ENCODE results near the gene MIF4GD. TPM values are rescaled to one million over a fixed set of nuclear protein-coding genes. Genes with fewer than 3 reads are reported as not detected.

The MIF4GD gene
- total and polyA plus RNA-seq, 9 of the 15 experiments (the other 6 are each of a cell fraction or from before 2014, with no cell fraction given): 11.8 to 63.8 (median 28.1) TPM

DNA sequence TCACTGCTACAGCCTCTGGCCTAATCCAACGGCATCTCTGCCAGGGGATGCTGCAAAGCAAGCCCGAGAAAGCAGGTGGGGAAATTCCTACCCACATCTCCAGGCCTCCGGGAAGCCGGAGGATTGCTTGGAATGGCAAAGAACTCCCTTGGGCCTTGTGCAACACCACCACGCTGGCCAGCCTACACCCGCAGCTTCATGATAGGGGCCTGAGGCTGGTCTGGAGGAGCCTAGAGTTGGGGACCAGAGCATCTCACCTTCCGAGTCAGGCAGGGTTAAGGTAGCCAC, 29.9 kb downstream of the MIF4GD start:
- no TSS peak for BruUV-seq (replicated peaks)
- Histone ChIP-seq H3K36me3 (ENCODE audit: control insufficient read depth, insufficient read depth, low read length) (peaks cover 98% of the 10 kb centered on the region), H2AFZ (ENCODE audit: low read depth, low read length) (no peak overlapping the region), H3K9ac (ENCODE audit: insufficient read depth in 1 of 2, low read depth in 2 of 2, low read length in 2 of 2) (peak overlapping the region; percentile 16 to 38; a peak in 2 of 4 replicates), H3K9me3 (replicated peaks; ENCODE audit: control insufficient read depth, insufficient read depth, low read depth, low read length) (no peaks in the 10 kb centered on the region), H3K4me1 (replicated peaks in 1 of 2; ENCODE audit: control insufficient read depth in 2 of 2, insufficient read depth in 2 of 2, low read length in 2 of 2) (peaks cover 19 to 42% of the 10 kb centered on the region in 2 experiments), H3K4me3 (no peak overlapping the region), H4K20me1 (replicated peaks; ENCODE audit: control insufficient read depth, insufficient read depth, low read length) (peaks cover 27% of the 10 kb centered on the region), H3K79me2 (ENCODE audit: control insufficient read depth, insufficient read depth, low read length) (no peaks in the 10 kb centered on the region), H3K27me3 (ENCODE audit: control insufficient read depth in 2 of 2, insufficient read depth in 2 of 2, low read length in 2 of 2) (no peaks in the 10 kb centered on the region), H3K9me1 (ENCODE audit: control insufficient read depth, insufficient read depth, low read length) (no peaks in the 10 kb centered on the region), H3K27ac (ENCODE audit: extremely low read depth, low read depth, low read length) (peak overlapping the region; percentile 23; the same call in 2 of the 3 replicates), H3K4me2 (ENCODE audit: insufficient read depth, low read length) (no peak overlapping the region)
- no peak for DNase-seq (ENCODE audit: extremely low read depth in 1 of 4, low spot score in 3 of 4)
- ChIA-PET CTCF (ENCODE audit: low intra/inter-chr PET ratio) (interaction anchor here (1.0 to 3.1 kb wide), 4 partner anchors 20 to 507 kb away, joined by 3 to 20 read pairs (median 8); partner anchors contain the start of genes GGA3, MIF4GD and MRPS7), POLR2A (interaction anchor here (0.7 to 3.1 kb wide), 18 partner anchors 11 to 513 kb away, joined by 3 to 38 read pairs (median 6); partner anchors contain the start of genes GGA3, MIF4GD, MRPS7 and NUP85)
- TF ChIP-seq ZNF165 (CRISPR knock-in tag; IDR thresholded peaks at IDR 0.05; ENCODE audit: borderline replicate concordance): no peak
- no peak for TF ChIP-seq KAT2B (IDR thresholded peaks at IDR 0.05; ENCODE audit: low read depth, low read length)
- TF ChIP-seq, protein P1, sequence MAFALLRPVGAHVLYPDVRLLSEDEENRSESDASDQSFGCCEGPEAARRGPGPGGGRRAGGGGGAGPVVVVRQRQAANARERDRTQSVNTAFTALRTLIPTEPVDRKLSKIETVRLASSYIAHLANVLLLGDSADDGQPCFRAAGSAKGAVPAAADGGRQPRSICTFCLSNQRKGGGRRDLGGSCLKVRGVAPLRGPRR (CRISPR knock-in tag; IDR thresholded peaks at IDR 0.05): no peak
- TF ChIP-seq POLR2AphosphoS5 (IDR thresholded peaks at IDR 0.05; ENCODE audit: control insufficient read depth, insufficient read depth, low read depth, low read length): no peak
- no peak for TF ChIP-seq KHSRP (IDR thresholded peaks at IDR 0.05)
- no peak for TF ChIP-seq CBX8 (IDR thresholded peaks at IDR 0.05; ENCODE audit: borderline replicate concordance, extremely low read depth, low read depth, low read length, poor library complexity, severe bottlenecking)
- no peak for TF ChIP-seq MTA2 (IDR thresholded peaks at IDR 0.05; ENCODE audit: low read depth)
- no peak for TF ChIP-seq MED1 (CRISPR knock-in tag; IDR thresholded peaks at IDR 0.05; ENCODE audit: borderline replicate concordance)
- no peak for TF ChIP-seq TAF15 (IDR thresholded peaks at IDR 0.05; ENCODE audit: low read depth, low read length)
- TF ChIP-seq SIN3A (IDR thresholded peaks at IDR 0.05; ENCODE audit: borderline replicate concordance in 2 of 2, control insufficient read depth in 1 of 2, low read depth in 2 of 2, low read length in 2 of 2): no peak
- TF ChIP-seq, protein P2, sequence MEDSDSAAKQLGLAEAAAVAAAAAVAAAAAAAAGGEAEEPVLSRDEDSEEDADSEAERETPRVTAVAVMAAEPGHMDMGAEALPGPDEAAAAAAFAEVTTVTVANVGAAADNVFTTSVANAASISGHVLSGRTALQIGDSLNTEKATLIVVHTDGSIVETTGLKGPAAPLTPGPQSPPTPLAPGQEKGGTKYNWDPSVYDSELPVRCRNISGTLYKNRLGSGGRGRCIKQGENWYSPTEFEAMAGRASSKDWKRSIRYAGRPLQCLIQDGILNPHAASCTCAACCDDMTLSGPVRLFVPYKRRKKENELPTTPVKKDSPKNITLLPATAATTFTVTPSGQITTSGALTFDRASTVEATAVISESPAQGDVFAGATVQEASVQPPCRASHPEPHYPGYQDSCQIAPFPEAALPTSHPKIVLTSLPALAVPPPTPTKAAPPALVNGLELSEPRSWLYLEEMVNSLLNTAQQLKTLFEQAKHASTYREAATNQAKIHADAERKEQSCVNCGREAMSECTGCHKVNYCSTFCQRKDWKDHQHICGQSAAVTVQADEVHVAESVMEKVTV (CRISPR knock-in tag; IDR thresholded peaks at IDR 0.05): no peak
- intact Hi-C loops (cut with micrococcal nuclease): loop anchor here (2.0 kb wide), 1 partner anchor 20 kb away; the partner anchor contains the start of genes GGA3 and MRPS7
- ATAC-seq: no peak
- in situ Hi-C loops (cut with MboI): no loop called here
- WGBS (ENCODE audit: insufficient coverage, low coverage, missing lambda C conversion rate): 93% methylated on average over 7 of the region's 7 CpGs
- FAIRE-seq: no peak

All from K562 (cell line).